RWPE2 (cell line): ENCODE results near the gene REPS1.

Experiments
- ATAC-seq: fragments of 200-7000 bp; cut with Tn5 transposase; 3 replicates; pipeline ENCODE4 v1.9.1; 2021; ENCODE audit warnings: low read depth
- DNase-seq: peaks from one replicate; pipeline ENCODE4 v3.0.0-alpha.2; 2020; ENCODE audit warnings: low spot score
- H3K27ac ChIP-seq: fragments of 450-650 bp; 2 replicates; pipeline ENCODE4 v1.5.1; 2017; ENCODE audit warnings: mild to moderate bottlenecking; ENCODE audit not compliant: poor library complexity, severe bottlenecking
- H3K27me3 ChIP-seq: fragments of 250-450 bp; sonication (Bioruptor Pico); 2 replicates; pipeline ENCODE4 v1.5.1; 2021; ENCODE audit warnings: mild to moderate bottlenecking, moderate library complexity; ENCODE audit not compliant: insufficient read depth, poor library complexity, severe bottlenecking
- H3K36me3 ChIP-seq: fragments of 250-450 bp; sonication (Bioruptor Pico); 2 replicates; pipeline ENCODE4 v1.5.1; 2020; ENCODE audit warnings: low read depth, mild to moderate bottlenecking, moderate library complexity
- H3K4me1 ChIP-seq: fragments of 250-450 bp; sonication (Bioruptor Pico); 2 replicates; pipeline ENCODE4 v1.5.1; 2021; ENCODE audit warnings: mild to moderate bottlenecking, moderate library complexity; ENCODE audit not compliant: insufficient read depth, poor library complexity, severe bottlenecking
- H3K4me3 ChIP-seq: fragments of 250-450 bp; sonication (Bioruptor Pico); 2 replicates; pipeline ENCODE4 v1.5.1; 2021; ENCODE audit warnings: mild to moderate bottlenecking, moderate library complexity; ENCODE audit not compliant: severe bottlenecking
- H3K9me3 ChIP-seq: fragments of 250-450 bp; sonication (Bioruptor Pico); 2 replicates; pipeline ENCODE4 v1.5.1; 2021; ENCODE audit warnings: mild to moderate bottlenecking, moderate library complexity; ENCODE audit not compliant: severe bottlenecking
- TF ChIP-seq, protein P1 (sequence below): fragments of 450-650 bp; IDR thresholded peaks from one replicate; pipeline ENCODE4 v1.5.1; 2017; ENCODE audit warnings: mild to moderate bottlenecking, moderate library complexity; ENCODE audit not compliant: poor library complexity, severe bottlenecking

The REPS1 gene

DNA sequence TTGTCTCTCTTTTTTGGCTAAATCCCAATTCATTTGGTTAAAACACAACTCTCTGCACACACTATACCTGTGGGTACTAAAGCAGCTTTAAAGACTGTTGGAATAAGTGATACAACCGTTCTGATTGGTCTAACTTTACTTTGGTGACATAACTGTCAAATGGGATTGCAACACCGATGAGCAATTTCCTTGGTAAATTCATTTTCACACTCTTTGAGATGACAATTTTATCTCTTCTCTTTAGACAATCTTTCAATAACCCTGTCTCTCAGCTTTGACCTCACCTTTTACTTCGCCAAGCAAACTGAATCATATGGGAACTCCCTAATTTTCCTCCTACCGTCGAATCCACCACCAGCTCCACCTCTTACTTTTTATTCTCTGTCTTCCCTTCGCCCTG is 131.4 kb downstream of the REPS1 start:
- Histone ChIP-seq H3K36me3 (no peaks in the 10 kb centered on the region), H3K4me3 (no peak overlapping the region)

More for the DNA sequence above, 131.4 kb downstream of the REPS1 start:
- Histone ChIP-seq H3K27me3 (no peaks in the 10 kb centered on the region), H3K9me3 (no peaks in the 10 kb centered on the region), H3K27ac (no peak overlapping the region), H3K4me1 (no peaks in the 10 kb centered on the region)
- TF ChIP-seq, protein P1, sequence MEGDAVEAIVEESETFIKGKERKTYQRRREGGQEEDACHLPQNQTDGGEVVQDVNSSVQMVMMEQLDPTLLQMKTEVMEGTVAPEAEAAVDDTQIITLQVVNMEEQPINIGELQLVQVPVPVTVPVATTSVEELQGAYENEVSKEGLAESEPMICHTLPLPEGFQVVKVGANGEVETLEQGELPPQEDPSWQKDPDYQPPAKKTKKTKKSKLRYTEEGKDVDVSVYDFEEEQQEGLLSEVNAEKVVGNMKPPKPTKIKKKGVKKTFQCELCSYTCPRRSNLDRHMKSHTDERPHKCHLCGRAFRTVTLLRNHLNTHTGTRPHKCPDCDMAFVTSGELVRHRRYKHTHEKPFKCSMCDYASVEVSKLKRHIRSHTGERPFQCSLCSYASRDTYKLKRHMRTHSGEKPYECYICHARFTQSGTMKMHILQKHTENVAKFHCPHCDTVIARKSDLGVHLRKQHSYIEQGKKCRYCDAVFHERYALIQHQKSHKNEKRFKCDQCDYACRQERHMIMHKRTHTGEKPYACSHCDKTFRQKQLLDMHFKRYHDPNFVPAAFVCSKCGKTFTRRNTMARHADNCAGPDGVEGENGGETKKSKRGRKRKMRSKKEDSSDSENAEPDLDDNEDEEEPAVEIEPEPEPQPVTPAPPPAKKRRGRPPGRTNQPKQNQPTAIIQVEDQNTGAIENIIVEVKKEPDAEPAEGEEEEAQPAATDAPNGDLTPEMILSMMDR: no peak
- no peak for ATAC-seq
- DNase-seq: no peak
